Stimulated activated effector memory CD8-positive, alpha-beta T cell treated with anti-CD3 and anti-CD28 coated beads, Interleukin-12 subunit alpha, Interleukin-12 subunit beta, amount 100 ng/mL, for 72 hours (primary cell): ENCODE measurements around the gene EIF3D.
A peak's percentile ranks its signal among the peaks of the same experiment; 100 is the strongest.

ENCODE experiments used
- ATAC-seq: fragments of 150-1000 bp; cut with Tn5 transposase; 2 replicates; pipeline ENCODE4 v1.10.0; 2021
- DNase-seq, 2 donors: peaks; one replicate each; pipeline ENCODE4 v3.0.0; 2021 to 2022; ENCODE audit warnings: low spot score in 2 of 2
- H3K27ac Mint-ChIP-seq: one replicate; pipeline ENCODE4 v1.8.0; 2022; ENCODE audit warnings: mild to moderate bottlenecking, mixed read lengths
- H3K36me3 Mint-ChIP-seq: one replicate; pipeline ENCODE4 v1.8.0; 2022; ENCODE audit warnings: mild to moderate bottlenecking, mixed read lengths
- H3K4me1 Mint-ChIP-seq: one replicate; pipeline ENCODE4 v1.8.0; 2022; ENCODE audit warnings: mixed read lengths
- H3K4me3 Mint-ChIP-seq: one replicate; pipeline ENCODE4 v1.8.0; 2022; ENCODE audit warnings: mild to moderate bottlenecking, mixed read lengths
- H3K9me3 Mint-ChIP-seq: one replicate; pipeline ENCODE4 v1.8.0; 2022; ENCODE audit warnings: mixed read lengths

EIF3D gene

GRCh38 chr22:36528795-36529751, at the start of gene EIF3D:
TSS of gene EIF3D (minus strand) at chr22:36529166. CDS start at chr22:36526121, 3,045 bp downstream.
- peak within 1 kb of the TSS; percentile 97 for H3K27ac Mint-ChIP-seq
- peaks cover 20% of the 10 kb centered on the region for H3K4me1 Mint-ChIP-seq
- peak within 1 kb of the TSS; percentile 88 for H3K4me3 Mint-ChIP-seq
- H3K9me3 Mint-ChIP-seq: no peaks in the 10 kb centered on the region
- DNase-seq (peak; percentile 96 to 100), ATAC-seq (peak; percentile 97)
- peaks cover 62% of the 10 kb centered on the region for H3K36me3 Mint-ChIP-seq

- ATAC-seq (no peak), DNase-seq (no peak)
- no peaks in the 10 kb centered on the region for H3K9me3 Mint-ChIP-seq
- H3K27ac Mint-ChIP-seq: no peak overlapping the region
- H3K4me1 Mint-ChIP-seq: peaks cover 7% of the 10 kb centered on the region
- H3K4me3 Mint-ChIP-seq: no peak overlapping the region
- no peaks in the 10 kb centered on the region for H3K36me3 Mint-ChIP-seq
Measured at GRCh38 chr22:36578619-36579018, 49.7 kb upstream of the EIF3D start.

GRCh38 chr22:36577019-36577418, 48.1 kb upstream of the EIF3D start:
- Mint-ChIP-seq H3K27ac (no peak overlapping the region), H3K36me3 (no peaks in the 10 kb centered on the region), H3K4me3 (no peak overlapping the region), H3K9me3 (no peaks in the 10 kb centered on the region), H3K4me1 (peaks cover 6% of the 10 kb centered on the region)
- no peak for ATAC-seq
- DNase-seq: no peak

GRCh38 chr22:36574728-36575127, 45.8 kb upstream of the EIF3D start:
- no peak for ATAC-seq
- Mint-ChIP-seq H3K9me3 (no peaks in the 10 kb centered on the region), H3K4me3 (no peak overlapping the region)

GRCh38 chr22:36573815-36574363, 44.9 kb upstream of the EIF3D start:
- H3K4me3 Mint-ChIP-seq: no peak overlapping the region
- DNase-seq: no peak
- no peaks in the 10 kb centered on the region for H3K9me3 Mint-ChIP-seq
- ATAC-seq: no peak
- no peak overlapping the region for H3K27ac Mint-ChIP-seq
- no peaks in the 10 kb centered on the region for H3K4me1 Mint-ChIP-seq
- H3K36me3 Mint-ChIP-seq: no peaks in the 10 kb centered on the region

More at GRCh38 chr22:36574728-36575127, 45.8 kb upstream of the EIF3D start:
- H3K4me1 Mint-ChIP-seq: no peaks in the 10 kb centered on the region
- no peaks in the 10 kb centered on the region for H3K36me3 Mint-ChIP-seq
- no peak for DNase-seq
- no peak overlapping the region for H3K27ac Mint-ChIP-seq

- H3K27ac Mint-ChIP-seq: no peak overlapping the region
Measured at GRCh38 chr22:36571991-36572390, 43.0 kb upstream of the EIF3D start.

GRCh38 chr22:36569999-36570398, 41.0 kb upstream of the EIF3D start:
- H3K4me1 Mint-ChIP-seq: no peaks in the 10 kb centered on the region
- no peak for DNase-seq
- H3K27ac Mint-ChIP-seq: no peak overlapping the region
- ATAC-seq: no peak
- H3K4me3 Mint-ChIP-seq: no peak overlapping the region
- H3K9me3 Mint-ChIP-seq: no peaks in the 10 kb centered on the region
- H3K36me3 Mint-ChIP-seq: no peaks in the 10 kb centered on the region

More at GRCh38 chr22:36571991-36572390, 43.0 kb upstream of the EIF3D start:
- DNase-seq (no peak), ATAC-seq (no peak)
- Mint-ChIP-seq H3K4me3 (no peak overlapping the region), H3K4me1 (no peaks in the 10 kb centered on the region), H3K36me3 (no peaks in the 10 kb centered on the region), H3K9me3 (no peaks in the 10 kb centered on the region)

GRCh38 chr22:36568846-36569245, 39.9 kb upstream of the EIF3D start:
- Mint-ChIP-seq H3K4me3 (no peak overlapping the region), H3K27ac (no peak overlapping the region), H3K9me3 (no peaks in the 10 kb centered on the region), H3K36me3 (no peaks in the 10 kb centered on the region), H3K4me1 (no peaks in the 10 kb centered on the region)
- ATAC-seq: no peak
- no peak for DNase-seq

GRCh38 chr22:36566720-36567119, 37.8 kb upstream of the EIF3D start:
- Mint-ChIP-seq H3K36me3 (no peaks in the 10 kb centered on the region), H3K4me1 (no peaks in the 10 kb centered on the region), H3K27ac (no peak overlapping the region), H3K9me3 (no peaks in the 10 kb centered on the region), H3K4me3 (no peak overlapping the region)
- DNase-seq (no peak), ATAC-seq (no peak)

GRCh38 chr22:36565686-36566085, 36.7 kb upstream of the EIF3D start:
- Mint-ChIP-seq H3K4me3 (no peak overlapping the region), H3K27ac (no peak overlapping the region), H3K4me1 (no peaks in the 10 kb centered on the region), H3K9me3 (no peaks in the 10 kb centered on the region), H3K36me3 (no peaks in the 10 kb centered on the region)
- DNase-seq (no peak), ATAC-seq (no peak)

GRCh38 chr22:36565159-36565507, 36.2 kb upstream of the EIF3D start:
- Mint-ChIP-seq H3K4me3 (no peak overlapping the region), H3K36me3 (no peaks in the 10 kb centered on the region), H3K4me1 (no peaks in the 10 kb centered on the region), H3K27ac (no peak overlapping the region), H3K9me3 (no peaks in the 10 kb centered on the region)
- DNase-seq: no peak
- no peak for ATAC-seq

GRCh38 chr22:36564422-36565158, 35.6 kb upstream of the EIF3D start:
- Mint-ChIP-seq H3K9me3 (no peaks in the 10 kb centered on the region), H3K4me3 (no peak overlapping the region), H3K36me3 (no peaks in the 10 kb centered on the region), H3K27ac (no peak overlapping the region), H3K4me1 (no peaks in the 10 kb centered on the region)
- DNase-seq (no peak), ATAC-seq (no peak)

GRCh38 chr22:36563898-36564297, 34.9 kb upstream of the EIF3D start:
- Mint-ChIP-seq H3K9me3 (no peaks in the 10 kb centered on the region), H3K4me1 (no peaks in the 10 kb centered on the region), H3K4me3 (no peak overlapping the region), H3K27ac (no peak overlapping the region), H3K36me3 (no peaks in the 10 kb centered on the region)
- no peak for ATAC-seq
- no peak for DNase-seq

GRCh38 chr22:36563444-36563843, 34.5 kb upstream of the EIF3D start:
- Mint-ChIP-seq H3K36me3 (no peaks in the 10 kb centered on the region), H3K9me3 (no peaks in the 10 kb centered on the region), H3K4me1 (no peaks in the 10 kb centered on the region), H3K27ac (no peak overlapping the region), H3K4me3 (no peak overlapping the region)
- ATAC-seq (no peak), DNase-seq (no peak)

GRCh38 chr22:36563001-36563400, 34.0 kb upstream of the EIF3D start:
- ATAC-seq: no peak
- H3K36me3 Mint-ChIP-seq: no peaks in the 10 kb centered on the region

More at GRCh38 chr22:36563001-36563400, 34.0 kb upstream of the EIF3D start:
- Mint-ChIP-seq H3K4me3 (no peak overlapping the region), H3K4me1 (no peaks in the 10 kb centered on the region), H3K27ac (no peak overlapping the region), H3K9me3 (no peaks in the 10 kb centered on the region)
- no peak for DNase-seq
